Muscle layer of duodenum (tissue), 2 donors: ENCODE data around the gene RAD51C.
"Not testable (repeated sequence)": the region's sequence is repeated elsewhere in the genome, so short reads cannot be mapped to it uniquely, and the experiment has no call there.

Experiments
- H3K27ac ChIP-seq: one replicate; pipeline ENCODE4 v1.7.0; 2013; ENCODE audit warnings: mild to moderate bottlenecking, low read length
- H3K27me3 ChIP-seq: one replicate; pipeline ENCODE4 v1.7.0; 2013; ENCODE audit warnings: low read depth, mild to moderate bottlenecking, control low read depth, low read length
- H3K36me3 ChIP-seq, 2 donors: one replicate each; pipeline ENCODE4 v1.7.0; 2013; ENCODE audit warnings: low read length in 2 of 2, control low read depth in 1 of 2, mild to moderate bottlenecking in 1 of 2; ENCODE audit not compliant: insufficient read depth in 2 of 2, control insufficient read depth in 1 of 2
- H3K4me1 ChIP-seq, 2 donors: one replicate each; pipeline ENCODE4 v1.7.0; 2013; ENCODE audit warnings: low read length in 2 of 2, mild to moderate bottlenecking in 2 of 2, control low read depth in 1 of 2, moderate library complexity in 1 of 2; ENCODE audit not compliant: insufficient read depth in 2 of 2, control insufficient read depth in 1 of 2
- H3K4me3 ChIP-seq, 2 donors: one replicate each; pipeline ENCODE4 v1.7.0; 2013; ENCODE audit warnings: low read length in 2 of 2, low read depth in 1 of 2, mild to moderate bottlenecking in 1 of 2
- H3K9me3 ChIP-seq, 2 donors: one replicate each; pipeline ENCODE4 v1.7.0; 2013; ENCODE audit warnings: low read length in 2 of 2, control low read depth in 1 of 2, mild to moderate bottlenecking in 1 of 2; ENCODE audit not compliant: control insufficient read depth in 1 of 2
- donor health status: healthy.

The RAD51C gene

DNA sequence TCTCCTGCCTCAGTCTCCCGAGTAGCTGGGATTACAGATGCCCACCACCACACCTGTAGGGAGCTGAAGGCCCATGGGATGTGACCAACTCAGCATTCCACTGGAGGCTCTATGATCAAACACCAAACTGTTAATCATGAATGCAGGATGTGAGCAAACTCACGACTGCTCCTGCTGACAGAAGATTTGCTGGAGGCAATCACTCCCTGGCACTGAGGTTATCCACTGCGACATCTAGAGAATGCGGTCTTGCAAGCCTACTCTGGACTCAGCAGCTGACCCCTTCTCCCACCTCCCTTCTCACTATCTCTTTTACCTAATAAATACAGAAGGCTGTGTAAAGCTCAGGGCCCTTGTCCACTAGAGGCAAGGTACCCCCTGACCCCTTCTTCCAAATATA lies 5.4 kb upstream of the RAD51C start:
- H3K4me1 ChIP-seq, result no peaks in the 10 kb centered on the region
- no peak overlapping the region for H3K27ac ChIP-seq
- no peak overlapping the region for H3K4me3 ChIP-seq
- no peaks in the 10 kb centered on the region for H3K27me3 ChIP-seq
- H3K9me3 ChIP-seq, result no peaks in the 10 kb centered on the region
- H3K36me3 ChIP-seq, result no peaks in the 10 kb centered on the region

DNA sequence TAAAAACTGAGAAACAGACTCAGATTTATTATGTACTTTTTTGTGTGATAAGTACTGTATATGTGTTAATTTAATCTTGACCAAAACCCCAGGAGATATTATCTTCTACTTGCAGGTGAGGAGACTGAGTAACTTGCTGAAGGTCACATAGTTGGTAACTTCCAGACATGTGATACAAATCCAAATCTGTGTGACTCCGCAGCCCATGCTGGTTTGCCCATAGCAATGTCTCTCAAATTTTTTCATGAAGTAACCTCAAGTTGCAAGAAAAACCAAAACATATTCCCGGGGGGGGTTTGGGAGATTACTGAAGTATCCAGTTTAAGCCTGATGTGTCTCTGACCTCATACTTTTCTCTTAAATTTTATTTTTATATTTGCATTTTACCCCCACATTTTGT lies 3.9 kb upstream of the RAD51C start:
- Histone ChIP-seq H3K36me3 (no peaks in the 10 kb centered on the region), H3K9me3 (no peaks in the 10 kb centered on the region), H3K27ac (no peak overlapping the region), H3K4me3 (no peak overlapping the region), H3K4me1 (peaks cover 5 to 6% of the 10 kb centered on the region in 2 donors), H3K27me3 (no peaks in the 10 kb centered on the region)

GRCh38 chr17:58690033-58690432 lies 2.4 kb upstream of the RAD51C start:
- peaks cover 6 to 12% of the 10 kb centered on the region in 2 donors for H3K4me1 ChIP-seq
- not testable (repeated sequence) for H3K4me3 ChIP-seq, H3K36me3 ChIP-seq, H3K27me3 ChIP-seq, H3K27ac ChIP-seq, H3K9me3 ChIP-seq

- Histone ChIP-seq H3K4me1 (peaks cover 6 to 12% of the 10 kb centered on the region in 2 donors), H3K4me3 (peak within 1 kb of the TSS; percentile 78 to 92), H3K9me3 (no peaks in the 10 kb centered on the region), H3K27me3 (no peaks in the 10 kb centered on the region), H3K27ac (peak within 1 kb of the TSS; percentile 86), H3K36me3 (peaks cover 0 to 3% of the 10 kb centered on the region in 2 donors)
These were observed 632 bp upstream of the RAD51C start, which contains the start of gene TEX14 for GRCh38 chr17:58691701-58692238. TEX14 (minus strand) TSS chr17:58692045; CDS start chr17:58652001, 40,044 bp downstream.

GRCh38 chr17:58693208-58693607 lies 806 bp downstream of the RAD51C start:
- Histone ChIP-seq H3K4me3 (peak overlapping the region; percentile 78 to 92), H3K27ac (peak overlapping the region; percentile 86), H3K4me1 (peaks cover 6 to 12% of the 10 kb centered on the region in 2 donors)

GRCh38 chr17:58693751-58694150 lies 1.3 kb downstream of the RAD51C start:
- H3K36me3 ChIP-seq, result peaks cover 0 to 3% of the 10 kb centered on the region in 2 donors

More at GRCh38 chr17:58693208-58693607, 806 bp downstream of the RAD51C start:
- H3K9me3 ChIP-seq, result no peaks in the 10 kb centered on the region
- no peaks in the 10 kb centered on the region for H3K27me3 ChIP-seq
- H3K36me3 ChIP-seq, result peaks cover 0 to 3% of the 10 kb centered on the region in 2 donors

DNA sequence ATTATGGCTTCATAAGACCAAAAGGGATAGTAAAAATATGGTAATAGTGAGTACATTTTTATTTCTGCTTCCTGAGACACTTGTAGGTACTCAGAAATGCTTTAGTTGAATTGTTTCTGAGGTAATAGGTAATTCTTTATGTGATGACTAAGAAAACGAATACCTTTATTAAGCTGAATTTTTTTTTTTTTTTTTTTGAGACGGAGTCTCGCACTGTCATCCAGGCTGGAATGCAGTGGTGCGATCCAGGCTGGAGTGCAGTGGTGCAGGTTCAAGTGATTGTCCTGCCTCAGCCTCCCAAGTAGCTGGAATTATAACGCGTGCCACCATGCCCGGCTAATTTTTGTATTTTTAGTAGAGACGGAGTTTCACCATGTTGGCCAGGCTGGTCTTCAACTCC lies 1.9 kb downstream of the RAD51C start:
- Histone ChIP-seq H3K27me3 (no peaks in the 10 kb centered on the region), H3K4me3 (no peak overlapping the region), H3K4me1 (peaks cover 6 to 12% of the 10 kb centered on the region in 2 donors), H3K27ac (no peak overlapping the region), H3K36me3 (peaks cover 0 to 4% of the 10 kb centered on the region in 2 donors), H3K9me3 (no peaks in the 10 kb centered on the region)

More at GRCh38 chr17:58693751-58694150, 1.3 kb downstream of the RAD51C start:
- H3K27me3 ChIP-seq, result no peaks in the 10 kb centered on the region
- no peaks in the 10 kb centered on the region for H3K9me3 ChIP-seq
- H3K4me3 ChIP-seq, result no peak overlapping the region
- H3K27ac ChIP-seq, result no peak overlapping the region
- H3K4me1 ChIP-seq, result peaks cover 6 to 12% of the 10 kb centered on the region in 2 donors

- H3K4me3 ChIP-seq, result no peak overlapping the region
- H3K27ac ChIP-seq, result no peak overlapping the region
- no peaks in the 10 kb centered on the region for H3K9me3 ChIP-seq
- H3K4me1 ChIP-seq, result peaks cover 6 to 12% of the 10 kb centered on the region in 2 donors
- H3K36me3 ChIP-seq, result peaks cover 0 to 9% of the 10 kb centered on the region in 2 donors
- no peaks in the 10 kb centered on the region for H3K27me3 ChIP-seq
These were observed 2.4 kb downstream of the RAD51C start for GRCh38 chr17:58694826-58695225.

DNA sequence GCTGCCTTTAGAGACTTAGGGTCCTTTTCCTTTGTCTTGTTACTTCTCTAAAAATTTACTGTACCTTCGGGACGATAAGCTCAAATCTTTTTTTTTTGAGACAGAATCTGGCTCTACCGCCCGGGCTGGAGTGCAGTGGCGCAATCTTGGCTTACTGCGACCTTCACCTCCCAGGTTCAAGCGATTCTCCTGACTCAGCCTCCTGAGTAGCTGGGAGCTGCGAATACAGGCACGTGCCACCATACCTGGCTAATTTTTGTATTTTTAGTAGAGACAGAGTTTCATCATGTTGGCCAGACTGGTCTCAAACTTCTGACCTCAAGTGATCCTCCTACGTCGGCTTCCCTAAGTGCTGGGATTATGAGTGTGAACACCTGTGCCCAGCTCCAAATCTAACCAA lies 7.4 kb downstream of the RAD51C start:
- no peaks in the 10 kb centered on the region for H3K27me3 ChIP-seq
- peaks cover 0 to 21% of the 10 kb centered on the region in 2 donors for H3K36me3 ChIP-seq
- no peak overlapping the region for H3K27ac ChIP-seq
- no peak overlapping the region for H3K4me3 ChIP-seq
- H3K4me1 ChIP-seq, result no peaks in the 10 kb centered on the region
- no peaks in the 10 kb centered on the region for H3K9me3 ChIP-seq

- peaks cover 0 to 19% of the 10 kb centered on the region in 2 donors for H3K36me3 ChIP-seq
These were observed 9.7 kb downstream of the RAD51C start for GRCh38 chr17:58702045-58702476.

GRCh38 chr17:58702708-58703107 lies 10.3 kb downstream of the RAD51C start:
- Histone ChIP-seq H3K4me3 (no peak overlapping the region), H3K27ac (no peak overlapping the region), H3K36me3 (peaks cover 0 to 19% of the 10 kb centered on the region in 2 donors), H3K27me3 (no peaks in the 10 kb centered on the region), H3K9me3 (no peaks in the 10 kb centered on the region), H3K4me1 (no peaks in the 10 kb centered on the region)

More at GRCh38 chr17:58702045-58702476, 9.7 kb downstream of the RAD51C start:
- H3K9me3 ChIP-seq, result no peaks in the 10 kb centered on the region
- no peaks in the 10 kb centered on the region for H3K27me3 ChIP-seq
- no peaks in the 10 kb centered on the region for H3K4me1 ChIP-seq
- no peak overlapping the region for H3K4me3 ChIP-seq
- H3K27ac ChIP-seq, result no peak overlapping the region
